ENCODE data around the gene L3MBTL1. TPM values are rescaled to one million over a fixed set of nuclear protein-coding genes. Genes with fewer than 3 reads are reported as not detected.

Gene L3MBTL1
- total and polyA plus RNA-seq, 2 of the 4 experiments (the other 2 are of a cell fraction), result 2.2 to 4.5 TPM

GRCh38 chr20:43540673-43541060 is 33.2 kb downstream of the L3MBTL1 start:
- Histone ChIP-seq H2AK9ac (replicated peaks; ENCODE audit: low read depth, low read length, poor library complexity) (no peak overlapping the region), H3K27me3 (ENCODE audit: control insufficient read depth, insufficient read depth, low read length) (no peaks in the 10 kb centered on the region; the same call in 1 of the 2 replicates), H3K18ac (ENCODE audit: low read depth, low read length) (no peak overlapping the region), H3K9ac (ENCODE audit: low read depth, low read length) (no peak overlapping the region), H3K56ac (ENCODE audit: extremely low read depth, insufficient read depth, low read length) (no peak overlapping the region), H3K36me3 (ENCODE audit: control insufficient read depth, insufficient read depth, low read length) (no peaks in the 10 kb centered on the region; the same call in 1 of the 2 replicates), H2BK5ac (ENCODE audit: low read depth, low read length, poor library complexity, severe bottlenecking) (no peak overlapping the region), H3K27ac (ENCODE audit: insufficient read depth, low read length) (no peak overlapping the region), H2BK120ac (ENCODE audit: low read depth, low read length) (no peak overlapping the region), H3K79me1 (ENCODE audit: low read depth in 1 of 2, low read length in 2 of 2) (no peaks in the 10 kb centered on the region), H4K5ac (ENCODE audit: low read depth, low read length) (no peak overlapping the region), H3K4me2 (ENCODE audit: low read depth, low read length) (no peak overlapping the region), H3K4ac (ENCODE audit: low read depth, low read length) (no peak overlapping the region), H3K4me3 (ENCODE audit: insufficient read depth, low read depth, low read length) (no peak overlapping the region), H2AK5ac (ENCODE audit: low read depth, low read length) (no peak overlapping the region), H2AFZ (replicated peaks; ENCODE audit: low read length, poor library complexity) (no peak overlapping the region), H4K8ac (ENCODE audit: low read depth in 2 of 2, low read length in 2 of 2) (no peak overlapping the region), H2BK20ac (ENCODE audit: low read depth, low read length) (no peak overlapping the region), H3K9me3 (ENCODE audit: control insufficient read depth, insufficient read depth, low read length) (no peaks in the 10 kb centered on the region), H4K20me1 (ENCODE audit: insufficient read depth, low read length) (no peaks in the 10 kb centered on the region), H3K23ac (ENCODE audit: low read depth, low read length) (no peak overlapping the region), H3K14ac (replicated peaks; ENCODE audit: low read depth, low read length) (no peak overlapping the region), H2BK15ac (ENCODE audit: low read depth, low read length) (no peak overlapping the region), H3K9me1 (ENCODE audit: insufficient read depth, low read length) (no peaks in the 10 kb centered on the region; the same call in 1 of the 2 replicates), H3K4me1 (ENCODE audit: control insufficient read depth, insufficient read depth, low read length) (no peaks in the 10 kb centered on the region; the same call in 1 of the 2 replicates), H4K91ac (ENCODE audit: insufficient read depth, low read depth, low read length) (no peak overlapping the region)
- POLR2A ChIA-PET (ENCODE audit: unreplicated experiment), result no interaction called here
- no peak for DNase-seq
- no peak for TF ChIP-seq RAD21 (IDR thresholded peaks at IDR 0.05; ENCODE audit: low read length)
- no peak for TF ChIP-seq RCOR1 (IDR thresholded peaks at IDR 0.05; ENCODE audit: insufficient replicate concordance, low read length)
- TF ChIP-seq NFE2L2 (IDR thresholded peaks at IDR 0.05; ENCODE audit: low read depth, low read length), result no peak
- TF ChIP-seq USF2 (IDR thresholded peaks at IDR 0.05; ENCODE audit: low read depth, low read length), result no peak
- no peak for TF ChIP-seq FOS (IDR thresholded peaks at IDR 0.05; ENCODE audit: low read depth, low read length)
- TF ChIP-seq RFX5 (IDR thresholded peaks at IDR 0.05; ENCODE audit: low read depth, low read length), result no peak
- TF ChIP-seq ELK1 (IDR thresholded peaks at IDR 0.05; ENCODE audit: borderline replicate concordance, low read depth, low read length), result no peak
- no peak for TF ChIP-seq CTCF (conservative IDR thresholded peaks at IDR 0.05; ENCODE audit: low read depth, low read length)
- no peak for TF ChIP-seq CHD1 (IDR thresholded peaks at IDR 0.05; ENCODE audit: low read depth, low read length)
- no peak for TF ChIP-seq MAFK (IDR thresholded peaks at IDR 0.05; ENCODE audit: low read depth, low read length)
- no peak for TF ChIP-seq SMC3 (IDR thresholded peaks at IDR 0.05; ENCODE audit: low read depth, low read length)
- TF ChIP-seq MXI1 (IDR thresholded peaks at IDR 0.05; ENCODE audit: borderline replicate concordance, low read depth, low read length), result no peak
- TF ChIP-seq POLR2A (IDR thresholded peaks at IDR 0.05; ENCODE audit: low read depth, low read length), result no peak
- no peak for ATAC-seq (ENCODE audit: low read depth)
- WGBS, 2 experiments (ENCODE audit: extremely low coverage in 2 of 2, insufficient read length in 1 of 2), result 89% methylated on average over 5 of the region's 7 CpGs; no CpG with 5 or more reads in 1 of the 2 experiments
- in situ Hi-C loops (cut with MboI; ENCODE audit: low sequenced_read_pairs) (no loop called here), dilution Hi-C loops (cut with HindIII; ENCODE audit: low sequenced_read_pairs, unreplicated experiment) (no loop called here), intact Hi-C loops (cut with micrococcal nuclease) (no loop called here)
- CTCF ChIA-PET, result no interaction called here
- BruUV-seq (replicated peaks), result no TSS peak

Measured in IMR-90 (cell line).